GM21528 (cell line): ENCODE data around the gene JAKMIP2.
A peak's percentile ranks its signal among the peaks of the same experiment; 100 is the strongest.
"Not testable (repeated sequence)": the region's sequence is repeated elsewhere in the genome, so short reads cannot be mapped to it uniquely, and the experiment has no call there.

Experiments used
- ATAC-seq: cut with Tn5 transposase; IDR thresholded peaks from one replicate; pipeline ENCODE4 v1.9.1; 2021; ENCODE audit warnings: mild to moderate bottlenecking, moderate library complexity; ENCODE audit not compliant: unreplicated experiment, low FRiP score

Gene JAKMIP2

GRCh38 chr5:147666419-147666818, 116.1 kb downstream of the JAKMIP2 start:
- no peak for ATAC-seq

DNA sequence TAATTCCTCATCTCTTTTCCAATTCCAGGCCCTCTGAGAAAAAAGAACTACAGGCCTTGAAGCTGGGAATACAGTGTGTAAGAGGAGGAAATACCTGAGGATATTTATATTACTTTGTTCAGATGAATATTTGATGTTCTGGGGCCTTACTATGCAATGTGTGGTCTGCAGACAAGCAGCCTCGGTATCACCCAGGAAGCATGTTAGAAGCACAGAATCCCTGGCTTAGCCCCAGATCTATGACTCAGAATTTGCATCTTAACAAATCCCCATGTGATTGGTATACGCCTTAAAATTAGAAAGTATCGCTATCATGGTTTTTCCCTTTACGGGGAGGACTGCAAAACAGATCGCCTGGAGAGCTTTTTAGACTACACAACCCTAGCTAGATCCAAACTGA, 121.0 kb downstream of the JAKMIP2 start:
- no peak for ATAC-seq

- no peak for ATAC-seq
Observed at GRCh38 chr5:147659166-147659929, 123.2 kb downstream of the JAKMIP2 start.

DNA sequence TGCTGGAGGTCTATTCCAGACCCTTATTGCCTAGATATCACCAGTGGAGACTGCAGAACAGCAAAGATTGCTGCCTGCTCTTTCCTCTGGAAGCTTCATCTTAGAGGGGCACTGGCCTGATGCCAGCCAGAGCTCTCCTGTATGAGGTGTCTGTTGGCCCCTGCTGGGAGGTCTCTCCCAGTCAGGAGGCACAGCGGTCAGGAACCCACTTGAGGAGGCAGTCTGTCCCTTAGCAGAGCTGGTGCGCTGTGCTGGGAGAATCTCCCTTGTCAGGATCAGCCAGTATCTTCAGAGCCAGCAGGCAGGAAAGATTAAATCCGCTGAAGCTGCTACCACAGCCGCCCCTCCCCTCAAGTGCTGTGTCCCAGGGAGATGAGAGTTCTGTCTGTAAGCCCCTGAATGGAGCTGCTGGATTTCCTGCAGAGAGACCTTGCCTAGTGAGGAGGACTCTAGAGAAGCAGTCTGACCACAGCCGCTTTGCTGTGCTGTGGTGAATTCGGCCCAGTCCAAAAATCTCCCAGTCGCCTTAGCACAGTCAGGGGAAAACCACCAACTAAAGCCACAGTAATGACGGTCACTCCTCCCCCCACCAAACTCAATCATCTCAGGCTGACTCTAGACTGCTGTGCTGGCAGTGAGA, 124.1 kb downstream of the JAKMIP2 start:
- no peak for ATAC-seq

DNA sequence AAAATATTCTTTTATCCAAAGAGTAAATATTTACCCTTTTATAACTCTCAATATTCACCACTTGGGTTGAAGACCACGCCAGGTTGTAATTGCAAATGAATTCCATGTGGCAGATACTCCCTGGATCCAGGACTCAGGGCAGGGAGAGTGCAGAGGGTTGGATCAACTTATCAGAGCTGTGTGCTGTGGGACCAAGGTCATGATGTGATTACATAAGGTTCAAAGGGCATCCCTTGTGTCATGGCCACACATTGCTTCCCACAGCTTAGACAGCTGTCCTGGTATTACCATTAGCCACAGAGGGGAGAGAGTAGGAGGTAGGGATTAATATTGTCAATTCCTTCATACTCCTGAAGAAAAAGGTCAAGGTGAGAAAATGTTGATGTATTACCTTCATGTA, 133.9 kb downstream of the JAKMIP2 start:
- ATAC-seq = no peak

DNA sequence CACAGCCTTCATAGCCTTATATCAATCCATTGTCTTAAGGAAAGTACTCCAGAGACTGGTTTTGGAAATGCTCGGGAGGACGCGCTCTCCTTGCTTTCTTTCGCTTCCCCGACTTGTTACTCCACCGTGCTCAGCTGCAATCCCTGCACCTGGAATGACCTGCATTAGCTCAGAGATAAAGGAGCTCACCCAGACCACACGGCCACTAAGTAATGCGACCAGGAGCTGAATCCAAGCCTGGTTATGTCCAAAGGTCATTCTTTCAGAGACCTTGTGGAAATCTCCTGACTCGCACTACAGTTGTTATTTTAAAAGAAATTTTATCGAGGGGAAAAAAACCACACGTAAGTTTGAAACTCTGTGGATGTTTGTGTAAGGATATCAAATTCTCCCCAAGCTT, 137.3 kb downstream of the JAKMIP2 start:
- ATAC-seq = no peak

- ATAC-seq = no peak
Observed at GRCh38 chr5:147644460-147644859, 138.1 kb downstream of the JAKMIP2 start.

DNA sequence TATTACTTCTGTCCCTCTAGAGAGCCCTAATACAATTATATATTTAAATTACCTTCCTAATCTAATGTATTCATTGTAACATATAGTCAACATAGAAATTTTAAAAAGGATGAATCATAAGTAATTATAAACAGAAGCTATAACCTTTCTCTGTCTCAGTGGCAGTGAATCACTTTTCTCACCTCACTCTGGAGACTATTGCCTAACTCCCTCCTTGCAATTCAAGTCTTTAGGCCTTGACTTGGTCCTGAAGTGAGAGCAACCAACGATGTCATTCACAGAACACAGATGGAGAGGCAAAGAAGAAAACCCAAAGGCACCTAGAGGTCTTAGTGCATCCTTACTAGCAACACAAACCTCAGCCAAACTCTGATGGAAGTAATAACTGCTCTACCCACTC, 139.4 kb downstream of the JAKMIP2 start:
- no peak for ATAC-seq

DNA sequence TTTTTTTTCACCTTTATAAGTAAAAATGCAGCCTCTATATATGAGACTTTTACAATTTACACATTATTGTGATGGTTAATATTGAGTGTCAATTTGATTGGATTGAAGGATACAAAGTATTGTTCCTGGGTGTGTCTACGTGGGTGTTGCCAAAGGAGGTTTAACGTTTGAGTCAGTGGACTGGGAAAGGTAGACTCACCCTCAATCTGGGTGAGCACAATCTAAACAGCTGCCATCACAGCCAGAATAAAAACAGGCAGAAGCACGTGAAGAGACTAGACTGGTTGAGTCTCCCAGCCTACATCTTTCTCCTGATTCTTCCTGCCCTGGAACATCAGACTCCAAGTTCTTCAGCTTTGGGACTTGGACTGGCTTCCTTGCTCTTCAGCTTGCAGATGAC, 139.9 kb downstream of the JAKMIP2 start:
- ATAC-seq = no peak

- no peak for ATAC-seq
Observed at GRCh38 chr5:147639321-147639720, 143.2 kb downstream of the JAKMIP2 start.

DNA sequence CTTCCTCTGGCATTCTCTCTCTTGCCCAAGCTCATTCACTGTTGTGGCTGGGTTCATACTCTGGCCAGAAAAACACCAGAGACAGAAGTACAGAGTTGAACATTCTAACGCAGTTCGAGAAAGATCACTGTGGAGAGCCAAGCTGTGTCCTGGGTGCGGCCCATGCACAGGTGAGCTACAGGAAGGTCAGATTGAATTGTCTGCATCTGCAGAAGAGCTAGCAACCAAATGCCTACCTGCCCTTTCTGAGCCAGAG, 145.9 kb downstream of the JAKMIP2 start:
- no peak for ATAC-seq

GRCh38 chr5:147635882-147636728, 146.4 kb downstream of the JAKMIP2 start:
- no peak for ATAC-seq

GRCh38 chr5:147635439-147635838, 147.1 kb downstream of the JAKMIP2 start:
- ATAC-seq = not testable (repeated sequence)

DNA sequence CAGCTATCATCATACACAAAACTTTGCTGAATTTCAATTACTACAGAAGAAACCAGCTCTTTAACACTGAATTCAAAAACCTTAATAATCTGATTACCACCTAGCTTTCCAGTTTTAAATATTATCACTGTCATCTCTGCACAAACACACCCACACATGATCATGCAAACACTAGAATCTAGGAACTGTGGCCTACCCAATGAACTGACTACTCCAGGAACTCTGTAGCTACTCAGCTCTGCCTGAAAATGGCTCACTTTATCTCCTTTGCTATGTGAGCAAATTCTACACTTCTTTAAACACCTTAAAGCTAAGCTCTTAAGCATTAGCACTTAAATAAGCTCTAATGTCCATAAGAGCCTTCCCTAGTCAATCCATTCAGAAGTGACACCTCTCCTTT, 149.4 kb downstream of the JAKMIP2 start:
- no peak for ATAC-seq

- no peak for ATAC-seq
Observed at GRCh38 chr5:147631428-147632003, 151.0 kb downstream of the JAKMIP2 start.

DNA sequence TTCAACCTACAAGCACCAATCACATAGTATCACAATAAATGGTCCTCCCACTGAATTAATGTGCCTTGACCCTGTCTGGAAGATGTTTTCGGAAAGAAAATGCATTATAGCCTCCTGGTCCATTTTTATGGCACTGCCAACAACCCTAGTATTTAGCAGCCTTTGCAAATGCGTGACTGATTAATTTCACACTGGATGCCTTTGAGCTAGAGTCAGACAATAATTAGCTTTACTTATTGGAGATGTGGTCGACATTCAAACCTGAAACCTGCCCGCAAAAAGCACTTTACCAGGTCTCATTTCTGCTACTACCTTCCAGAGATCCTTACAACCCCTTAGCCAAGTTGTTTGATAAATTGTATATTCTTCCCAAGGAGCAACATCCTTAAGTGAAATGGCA, 153.3 kb downstream of the JAKMIP2 start:
- no peak for ATAC-seq

GRCh38 chr5:147628058-147628895, 154.3 kb downstream of the JAKMIP2 start:
- ATAC-seq = peak; percentile 79

DNA sequence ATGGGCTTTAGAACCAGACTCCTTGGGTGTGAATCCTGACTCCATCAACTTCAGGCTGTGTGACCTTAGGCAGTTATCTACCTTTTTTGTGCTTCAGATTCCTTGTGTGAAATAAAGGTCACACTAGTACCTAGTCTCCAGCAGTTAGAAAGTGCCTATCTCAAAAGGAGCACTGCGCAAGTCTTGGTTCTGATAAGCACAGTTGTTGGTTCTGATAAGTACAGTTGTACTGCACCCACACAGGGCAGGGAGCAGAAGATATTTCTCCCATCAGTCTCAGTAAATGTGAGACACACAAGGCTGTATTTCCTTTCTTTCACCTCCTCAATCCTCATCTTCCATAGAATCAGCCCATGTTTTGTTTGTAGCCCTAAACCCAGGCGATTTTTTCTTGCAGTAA, 156.1 kb downstream of the JAKMIP2 start:
- ATAC-seq = no peak

GRCh38 chr5:147621016-147621415, 161.5 kb downstream of the JAKMIP2 start:
- no peak for ATAC-seq

DNA sequence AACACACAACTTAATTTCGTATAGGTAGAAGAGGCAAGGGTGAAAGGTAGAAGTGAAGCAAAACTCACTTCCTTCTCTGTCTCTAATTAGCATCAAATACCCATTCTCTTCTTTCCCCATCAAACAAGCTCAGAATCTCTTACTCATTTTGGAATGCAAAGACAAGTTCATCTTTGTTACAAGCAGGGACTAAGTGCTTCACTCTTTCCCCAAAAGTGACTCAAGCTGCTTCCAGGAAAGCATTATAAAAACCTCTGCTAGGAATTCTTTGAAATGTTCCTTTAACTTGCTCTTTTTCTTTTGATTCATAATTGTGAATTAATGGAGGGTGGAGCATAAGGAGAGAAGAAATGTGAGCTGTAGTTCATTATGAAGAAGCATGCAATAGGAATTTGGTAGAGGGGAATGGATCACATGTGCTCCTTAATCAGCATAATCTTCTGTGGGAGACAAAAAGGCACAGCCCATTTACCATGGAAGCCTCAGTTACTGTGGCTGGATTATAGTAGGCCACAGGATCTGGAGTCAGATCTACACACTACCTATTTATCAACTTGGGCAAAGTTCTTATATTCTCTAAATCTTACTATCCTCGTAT, 163.1 kb downstream of the JAKMIP2 start:
- ATAC-seq = no peak
